Measurements from ENCODE around the gene HOXA6.

DNA sequence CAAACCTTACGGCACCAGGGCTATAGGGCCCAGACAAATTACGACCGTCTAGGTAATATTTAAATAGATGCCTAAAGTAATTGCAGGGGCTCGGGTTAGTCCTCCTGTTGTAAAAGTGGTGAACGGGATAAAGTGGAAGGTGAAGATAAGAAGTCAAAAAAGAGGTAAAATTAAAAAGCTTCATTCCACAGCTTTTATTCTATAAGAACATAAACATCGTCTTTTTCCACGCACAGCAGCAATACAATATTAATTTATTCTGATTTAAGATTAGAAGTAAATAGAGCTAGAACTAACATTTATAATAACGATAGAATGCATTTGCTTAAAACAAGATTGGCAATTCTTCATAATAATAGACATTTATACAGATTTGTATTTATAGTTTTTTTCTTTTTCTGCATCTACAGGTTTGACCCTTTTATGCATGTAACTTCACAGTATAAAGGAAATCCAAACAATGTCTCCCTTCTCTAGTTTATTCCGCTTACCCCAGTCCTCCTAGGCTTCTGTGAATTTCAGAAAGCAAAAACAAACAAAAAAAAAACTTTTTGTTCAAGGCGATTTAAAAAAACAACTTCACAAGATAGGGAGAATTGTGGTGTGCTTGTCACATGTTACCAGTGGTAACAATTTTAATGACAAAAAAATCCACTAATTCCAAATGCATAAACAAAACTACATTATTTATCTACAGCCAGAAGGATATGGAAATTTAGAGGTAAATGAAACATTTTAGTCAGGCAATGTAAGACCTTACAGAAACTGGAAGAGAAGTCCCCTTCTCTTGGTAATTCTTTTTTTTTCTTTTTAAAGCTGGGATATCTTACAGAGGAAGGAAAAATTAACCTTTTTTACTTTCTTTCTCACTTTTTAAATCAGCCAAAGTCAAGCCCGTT lies 23.1 kb upstream of the HOXA6 start:
- TF ChIP-seq, protein P1, sequence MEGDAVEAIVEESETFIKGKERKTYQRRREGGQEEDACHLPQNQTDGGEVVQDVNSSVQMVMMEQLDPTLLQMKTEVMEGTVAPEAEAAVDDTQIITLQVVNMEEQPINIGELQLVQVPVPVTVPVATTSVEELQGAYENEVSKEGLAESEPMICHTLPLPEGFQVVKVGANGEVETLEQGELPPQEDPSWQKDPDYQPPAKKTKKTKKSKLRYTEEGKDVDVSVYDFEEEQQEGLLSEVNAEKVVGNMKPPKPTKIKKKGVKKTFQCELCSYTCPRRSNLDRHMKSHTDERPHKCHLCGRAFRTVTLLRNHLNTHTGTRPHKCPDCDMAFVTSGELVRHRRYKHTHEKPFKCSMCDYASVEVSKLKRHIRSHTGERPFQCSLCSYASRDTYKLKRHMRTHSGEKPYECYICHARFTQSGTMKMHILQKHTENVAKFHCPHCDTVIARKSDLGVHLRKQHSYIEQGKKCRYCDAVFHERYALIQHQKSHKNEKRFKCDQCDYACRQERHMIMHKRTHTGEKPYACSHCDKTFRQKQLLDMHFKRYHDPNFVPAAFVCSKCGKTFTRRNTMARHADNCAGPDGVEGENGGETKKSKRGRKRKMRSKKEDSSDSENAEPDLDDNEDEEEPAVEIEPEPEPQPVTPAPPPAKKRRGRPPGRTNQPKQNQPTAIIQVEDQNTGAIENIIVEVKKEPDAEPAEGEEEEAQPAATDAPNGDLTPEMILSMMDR (IDR thresholded peaks at IDR 0.05) = no peak
- TF ChIP-seq EZH2 (IDR thresholded peaks at IDR 0.05; ENCODE audit: borderline replicate concordance, insufficient read depth, low read depth, low read length, poor library complexity, severe bottlenecking) = no peak

All from B cell (primary cell).